GM18868 (cell line): ENCODE data around the gene ROPN1B.

Source experiments
- ATAC-seq: cut with Tn5 transposase; IDR thresholded peaks from one replicate; pipeline ENCODE4 v1.9.1; 2021; ENCODE audit warnings: mild to moderate bottlenecking, moderate library complexity; ENCODE audit not compliant: unreplicated experiment

The ROPN1B gene

GRCh38 chr3:126003447-126004190 is 34.6 kb downstream of the ROPN1B start:
- ATAC-seq, result no peak

- no peak for ATAC-seq
Measured at GRCh38 chr3:126004217-126004616, 35.2 kb downstream of the ROPN1B start.

- no peak for ATAC-seq
Measured at GRCh38 chr3:126004692-126005091, 35.7 kb downstream of the ROPN1B start.

GRCh38 chr3:126005951-126006350 is 37.0 kb downstream of the ROPN1B start:
- no peak for ATAC-seq

- no peak for ATAC-seq
Measured at GRCh38 chr3:126008219-126008618, 39.2 kb downstream of the ROPN1B start.

- no peak for ATAC-seq
Measured at GRCh38 chr3:126009181-126009580, 40.2 kb downstream of the ROPN1B start.

- ATAC-seq, result no peak
Measured at GRCh38 chr3:126013751-126014156, 44.8 kb downstream of the ROPN1B start.

GRCh38 chr3:126014252-126014651 is 45.3 kb downstream of the ROPN1B start:
- no peak for ATAC-seq

- ATAC-seq, result no peak
Measured at GRCh38 chr3:126015075-126015474, 46.1 kb downstream of the ROPN1B start.

GRCh38 chr3:126016616-126017015 is 47.6 kb downstream of the ROPN1B start:
- ATAC-seq, result no peak

- ATAC-seq, result no peak
Measured at GRCh38 chr3:126017362-126017761, 48.4 kb downstream of the ROPN1B start.

- ATAC-seq, result no peak
Measured at GRCh38 chr3:126018545-126018944, 49.6 kb downstream of the ROPN1B start.

GRCh38 chr3:126018995-126019394 is 50.0 kb downstream of the ROPN1B start:
- ATAC-seq, result no peak

- ATAC-seq, result no peak
Measured at GRCh38 chr3:126019683-126020082, 50.7 kb downstream of the ROPN1B start.

- no peak for ATAC-seq
Measured at GRCh38 chr3:126021224-126021623, 52.2 kb downstream of the ROPN1B start.

- ATAC-seq, result no peak
Measured at GRCh38 chr3:126021702-126022101, 52.7 kb downstream of the ROPN1B start.

GRCh38 chr3:126022741-126023359 is 53.9 kb downstream of the ROPN1B start:
- no peak for ATAC-seq

GRCh38 chr3:126023390-126023789 is 54.4 kb downstream of the ROPN1B start:
- ATAC-seq, result no peak

GRCh38 chr3:126024049-126024854 is 55.3 kb downstream of the ROPN1B start:
- no peak for ATAC-seq

GRCh38 chr3:126025116-126025729 is 56.2 kb downstream of the ROPN1B start:
- ATAC-seq, result no peak

GRCh38 chr3:126025862-126026261 is 56.9 kb downstream of the ROPN1B start:
- ATAC-seq, result no peak
